RWPE2 (cell line): ENCODE results near the gene SNF8.

Experiments used
- ATAC-seq: fragments of 200-7000 bp; cut with Tn5 transposase; 3 replicates; pipeline ENCODE4 v1.9.1; 2021; ENCODE audit warnings: low read depth
- DNase-seq: peaks from one replicate; pipeline ENCODE4 v3.0.0-alpha.2; 2020; ENCODE audit warnings: low spot score
- H3K27ac ChIP-seq: fragments of 450-650 bp; 2 replicates; pipeline ENCODE4 v1.5.1; 2017; ENCODE audit warnings: mild to moderate bottlenecking; ENCODE audit not compliant: poor library complexity, severe bottlenecking
- H3K27me3 ChIP-seq: fragments of 250-450 bp; sonication (Bioruptor Pico); 2 replicates; pipeline ENCODE4 v1.5.1; 2021; ENCODE audit warnings: mild to moderate bottlenecking, moderate library complexity; ENCODE audit not compliant: insufficient read depth, poor library complexity, severe bottlenecking
- H3K36me3 ChIP-seq: fragments of 250-450 bp; sonication (Bioruptor Pico); 2 replicates; pipeline ENCODE4 v1.5.1; 2020; ENCODE audit warnings: low read depth, mild to moderate bottlenecking, moderate library complexity
- H3K4me1 ChIP-seq: fragments of 250-450 bp; sonication (Bioruptor Pico); 2 replicates; pipeline ENCODE4 v1.5.1; 2021; ENCODE audit warnings: mild to moderate bottlenecking, moderate library complexity; ENCODE audit not compliant: insufficient read depth, poor library complexity, severe bottlenecking
- H3K4me3 ChIP-seq: fragments of 250-450 bp; sonication (Bioruptor Pico); 2 replicates; pipeline ENCODE4 v1.5.1; 2021; ENCODE audit warnings: mild to moderate bottlenecking, moderate library complexity; ENCODE audit not compliant: severe bottlenecking
- H3K9me3 ChIP-seq: fragments of 250-450 bp; sonication (Bioruptor Pico); 2 replicates; pipeline ENCODE4 v1.5.1; 2021; ENCODE audit warnings: mild to moderate bottlenecking, moderate library complexity; ENCODE audit not compliant: severe bottlenecking
- TF ChIP-seq, protein P1 (sequence below): fragments of 450-650 bp; IDR thresholded peaks from one replicate; pipeline ENCODE4 v1.5.1; 2017; ENCODE audit warnings: mild to moderate bottlenecking, moderate library complexity; ENCODE audit not compliant: poor library complexity, severe bottlenecking

Gene SNF8

DNA sequence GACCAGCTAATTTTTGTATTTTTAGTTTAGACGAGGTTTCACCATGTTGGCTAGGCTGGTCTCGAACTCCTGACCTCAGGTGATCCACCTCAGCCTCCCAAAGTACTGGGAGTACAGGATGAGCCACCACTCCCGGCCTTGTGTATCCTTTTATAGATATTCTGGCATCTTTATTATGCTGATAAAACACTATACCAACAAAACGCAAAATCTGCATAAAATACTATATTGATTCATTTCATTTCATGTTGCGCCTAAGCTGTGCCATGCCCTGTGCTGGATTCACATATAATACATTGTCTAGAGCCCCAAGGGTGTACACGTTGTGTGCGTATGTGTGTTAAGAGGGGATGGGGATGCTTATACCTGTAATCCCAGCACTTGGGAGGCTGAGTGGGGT lies 40.2 kb downstream of the SNF8 start:
- TF ChIP-seq, protein P1, sequence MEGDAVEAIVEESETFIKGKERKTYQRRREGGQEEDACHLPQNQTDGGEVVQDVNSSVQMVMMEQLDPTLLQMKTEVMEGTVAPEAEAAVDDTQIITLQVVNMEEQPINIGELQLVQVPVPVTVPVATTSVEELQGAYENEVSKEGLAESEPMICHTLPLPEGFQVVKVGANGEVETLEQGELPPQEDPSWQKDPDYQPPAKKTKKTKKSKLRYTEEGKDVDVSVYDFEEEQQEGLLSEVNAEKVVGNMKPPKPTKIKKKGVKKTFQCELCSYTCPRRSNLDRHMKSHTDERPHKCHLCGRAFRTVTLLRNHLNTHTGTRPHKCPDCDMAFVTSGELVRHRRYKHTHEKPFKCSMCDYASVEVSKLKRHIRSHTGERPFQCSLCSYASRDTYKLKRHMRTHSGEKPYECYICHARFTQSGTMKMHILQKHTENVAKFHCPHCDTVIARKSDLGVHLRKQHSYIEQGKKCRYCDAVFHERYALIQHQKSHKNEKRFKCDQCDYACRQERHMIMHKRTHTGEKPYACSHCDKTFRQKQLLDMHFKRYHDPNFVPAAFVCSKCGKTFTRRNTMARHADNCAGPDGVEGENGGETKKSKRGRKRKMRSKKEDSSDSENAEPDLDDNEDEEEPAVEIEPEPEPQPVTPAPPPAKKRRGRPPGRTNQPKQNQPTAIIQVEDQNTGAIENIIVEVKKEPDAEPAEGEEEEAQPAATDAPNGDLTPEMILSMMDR = no peak
- ATAC-seq = no peak

DNA sequence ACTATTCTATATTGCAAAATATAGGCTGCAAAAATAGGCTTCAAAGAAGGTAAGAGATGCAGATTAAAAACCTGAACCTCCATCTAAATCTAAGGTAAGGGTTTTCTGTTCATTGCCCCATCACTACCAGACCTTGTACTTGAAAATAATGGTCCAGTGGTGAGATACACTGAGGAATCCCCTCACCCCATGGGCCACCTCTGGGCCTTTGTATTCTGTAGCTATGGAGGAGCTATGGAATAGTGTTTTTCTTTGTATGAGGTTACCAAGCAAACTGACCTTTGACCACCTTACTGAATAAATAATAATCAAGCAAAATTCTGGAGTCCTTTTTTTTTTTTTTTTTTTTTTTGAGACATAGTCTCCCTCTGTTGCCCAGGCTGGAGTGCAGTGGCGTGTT lies 41.2 kb downstream of the SNF8 start:
- H3K4me1 ChIP-seq = peaks cover 3% of the 10 kb centered on the region
- TF ChIP-seq, protein P1 = no peak
- no peak for DNase-seq
- H3K27me3 ChIP-seq = no peaks in the 10 kb centered on the region
- peaks cover 2% of the 10 kb centered on the region; the same call in 1 of the 2 replicates for H3K36me3 ChIP-seq
- no peak overlapping the region for H3K4me3 ChIP-seq
- no peak overlapping the region for H3K27ac ChIP-seq
- H3K9me3 ChIP-seq = no peaks in the 10 kb centered on the region
- no peak for ATAC-seq

More for the DNA sequence above, 40.2 kb downstream of the SNF8 start:
- H3K9me3 ChIP-seq = no peaks in the 10 kb centered on the region
- H3K4me1 ChIP-seq = peaks cover 3% of the 10 kb centered on the region
- no peaks in the 10 kb centered on the region; the same call in 1 of the 2 replicates for H3K36me3 ChIP-seq
- no peaks in the 10 kb centered on the region for H3K27me3 ChIP-seq
- no peak for DNase-seq
- H3K27ac ChIP-seq = no peak overlapping the region
- H3K4me3 ChIP-seq = no peak overlapping the region

DNA sequence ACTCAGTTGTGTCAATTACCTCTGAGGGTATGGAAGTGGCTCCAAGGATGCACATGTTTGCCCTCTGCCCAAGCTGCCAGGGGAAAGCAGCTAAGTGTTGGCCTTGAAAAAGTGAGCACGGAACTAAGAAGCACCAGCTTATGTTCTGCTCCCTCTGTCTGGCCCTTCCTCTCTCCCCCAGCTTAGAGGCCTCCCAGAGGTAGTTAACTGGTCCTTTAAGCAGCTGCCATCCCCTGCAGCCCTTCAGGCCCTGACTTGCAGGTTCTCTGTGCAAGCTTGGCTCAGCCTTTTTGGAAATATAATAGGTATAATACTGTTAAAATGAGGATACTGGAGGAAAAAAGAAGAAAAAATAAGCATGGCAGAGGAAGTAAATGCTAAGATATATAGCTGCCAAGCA lies 43.4 kb downstream of the SNF8 start:
- ATAC-seq (peak; percentile 56), DNase-seq (no peak)

DNA sequence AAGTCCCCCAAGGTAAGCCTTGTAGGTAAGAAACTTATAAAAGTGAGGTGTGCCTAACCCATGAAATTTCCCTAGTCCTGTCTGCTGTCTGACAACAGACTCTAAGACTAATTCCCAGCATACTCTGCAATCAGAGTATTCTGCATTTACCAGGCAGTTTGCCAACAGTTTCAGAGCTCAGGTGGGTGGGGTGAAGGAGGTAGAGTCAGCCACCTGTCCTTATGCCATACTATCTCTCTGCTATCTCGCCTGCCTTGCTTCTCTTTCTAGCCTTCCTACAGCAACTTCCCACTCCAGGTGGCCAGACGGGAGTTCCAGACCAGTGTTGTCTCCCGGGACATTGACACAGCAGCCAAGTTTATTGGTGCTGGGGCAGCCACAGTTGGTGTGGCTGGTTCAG lies 49.8 kb downstream of the SNF8 start:
- no peak overlapping the region for H3K4me3 ChIP-seq
- DNase-seq (no peak), ATAC-seq (no peak)
- H3K9me3 ChIP-seq = no peaks in the 10 kb centered on the region
- peaks cover 3% of the 10 kb centered on the region for H3K4me1 ChIP-seq
- no peak overlapping the region for H3K27ac ChIP-seq
- H3K27me3 ChIP-seq = no peaks in the 10 kb centered on the region
- peaks cover 37% of the 10 kb centered on the region for H3K36me3 ChIP-seq
- TF ChIP-seq, protein P1 = no peak

More for the DNA sequence above, 43.4 kb downstream of the SNF8 start:
- Histone ChIP-seq H3K27ac (no peak overlapping the region), H3K36me3 (peaks cover 12% of the 10 kb centered on the region), H3K9me3 (no peaks in the 10 kb centered on the region), H3K4me3 (no peak overlapping the region), H3K27me3 (no peaks in the 10 kb centered on the region), H3K4me1 (no peaks in the 10 kb centered on the region)
- TF ChIP-seq, protein P1 = no peak

DNA sequence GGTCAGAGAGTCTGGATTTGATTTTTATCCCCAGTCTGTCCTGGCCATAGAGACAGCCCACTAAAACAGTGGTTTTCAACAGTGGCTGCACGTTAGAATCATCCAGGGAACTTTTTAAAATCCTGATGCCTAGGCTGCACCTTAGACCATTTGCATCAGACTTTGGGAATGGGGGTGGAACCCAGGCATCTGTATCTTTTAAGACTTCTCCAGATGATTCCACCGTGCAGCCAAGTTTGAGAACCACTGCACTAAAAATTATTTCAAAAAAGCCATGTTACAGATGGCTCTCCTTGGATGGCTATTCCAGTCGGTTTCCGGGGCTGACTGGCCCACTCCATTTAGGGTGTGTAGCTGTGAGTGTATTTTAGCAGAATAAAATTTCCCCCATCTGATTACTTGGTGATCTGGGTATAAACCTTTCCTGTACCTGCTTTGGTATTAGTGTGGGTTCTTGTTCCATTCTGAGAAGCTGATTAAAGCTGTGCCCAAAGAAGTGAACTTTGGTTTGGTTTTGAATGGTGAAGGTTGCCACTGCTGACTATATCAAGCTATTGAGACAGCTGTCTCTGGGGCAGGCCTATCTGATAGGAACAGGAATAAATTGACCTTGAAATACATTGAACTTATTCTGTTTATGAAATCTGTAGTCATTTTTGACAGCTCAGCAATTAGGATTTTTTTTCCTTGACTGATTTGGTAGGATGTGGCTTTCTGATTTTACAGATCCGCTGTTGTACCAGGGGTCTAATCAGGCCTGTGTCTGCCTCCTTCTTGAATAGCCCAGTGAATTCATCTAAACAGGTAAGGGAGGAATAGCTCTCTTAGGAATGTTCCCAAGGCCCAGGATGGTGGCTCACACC lies 50.8 kb downstream of the SNF8 start:
- H3K4me1 ChIP-seq = peaks cover 3% of the 10 kb centered on the region

More for the DNA sequence above, 50.8 kb downstream of the SNF8 start:
- Histone ChIP-seq H3K27me3 (no peaks in the 10 kb centered on the region), H3K9me3 (no peaks in the 10 kb centered on the region), H3K4me3 (peak overlapping the region; percentile 73), H3K27ac (peak overlapping the region; percentile 38), H3K36me3 (peaks cover 37% of the 10 kb centered on the region)
- DNase-seq (no peak), ATAC-seq (no peak)
- TF ChIP-seq, protein P1 = no peak
